HG03575 (cell line): ENCODE data around the gene SH3PXD2A.

ENCODE experiments used
- ATAC-seq: cut with Tn5 transposase; IDR thresholded peaks from one replicate; pipeline ENCODE4 v1.9.1; 2021; ENCODE audit not compliant: unreplicated experiment, insufficient number of reproducible peaks, low FRiP score; ENCODE audit errors: extremely low read depth

SH3PXD2A gene

DNA sequence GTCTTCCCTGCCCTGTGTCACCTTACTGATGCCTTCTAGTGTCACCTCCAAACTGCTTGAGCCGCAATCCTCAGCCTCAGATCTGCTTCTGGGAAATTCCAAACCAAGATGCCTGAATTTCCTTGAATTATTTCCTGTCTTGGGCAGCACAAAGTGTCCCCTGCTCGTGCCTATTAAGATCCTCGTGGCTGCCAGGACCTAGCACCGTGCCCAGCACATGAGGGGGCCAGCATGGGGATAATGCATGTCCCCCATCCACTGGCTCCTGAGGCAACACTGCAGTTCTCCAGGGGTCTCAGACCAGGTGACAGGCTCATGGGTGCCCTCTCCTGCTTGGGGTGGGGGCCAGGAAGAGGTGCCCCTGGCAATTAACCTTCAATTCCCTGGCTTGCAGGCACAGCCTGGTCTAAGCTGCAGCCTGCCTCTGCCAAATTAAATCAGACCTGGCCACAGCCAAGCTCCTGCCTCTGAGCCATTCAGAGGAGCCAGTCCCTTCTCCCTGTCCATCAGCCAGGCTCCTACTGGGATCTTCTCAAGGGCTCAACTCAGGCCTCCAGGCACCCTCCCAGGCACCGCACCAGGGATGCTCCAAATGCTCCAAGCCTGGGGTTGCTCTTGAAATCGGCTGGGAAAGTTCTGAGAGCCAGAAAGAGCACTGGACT is 146.6 kb downstream of the SH3PXD2A start:
- no peak for ATAC-seq

DNA sequence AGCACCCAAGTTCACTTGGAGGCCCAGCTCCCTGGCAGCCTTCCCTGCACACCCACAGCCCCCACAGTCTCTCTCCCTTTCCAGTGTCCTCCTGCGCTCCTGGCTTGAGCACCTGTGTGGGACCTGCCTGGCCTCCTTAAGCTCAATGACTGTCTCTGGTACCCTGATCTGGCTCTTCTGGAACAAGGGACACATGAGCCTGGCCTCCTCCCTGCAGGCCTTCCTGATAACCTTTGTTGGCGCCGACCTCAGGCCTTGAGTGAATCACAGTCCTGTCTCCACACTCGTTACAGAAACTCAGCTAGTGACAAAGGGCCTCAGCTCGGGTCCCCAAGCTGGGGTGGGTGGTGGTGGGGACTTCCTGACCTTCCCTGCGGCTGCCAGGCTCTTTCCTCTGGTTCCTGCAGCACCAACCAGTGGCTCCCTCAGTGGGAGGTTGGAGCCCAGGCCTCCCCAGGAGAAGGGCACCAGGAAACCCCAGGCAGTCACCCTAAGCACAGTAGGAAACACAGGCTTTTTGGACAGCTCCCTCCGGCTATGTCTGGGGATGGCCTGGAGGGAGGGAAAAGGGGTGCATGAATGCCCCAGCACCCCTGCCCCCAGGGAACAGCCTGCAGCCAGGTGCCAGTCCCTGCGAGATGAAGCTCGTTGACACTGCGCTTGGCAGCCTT is 147.3 kb downstream of the SH3PXD2A start:
- ATAC-seq, result no peak

DNA sequence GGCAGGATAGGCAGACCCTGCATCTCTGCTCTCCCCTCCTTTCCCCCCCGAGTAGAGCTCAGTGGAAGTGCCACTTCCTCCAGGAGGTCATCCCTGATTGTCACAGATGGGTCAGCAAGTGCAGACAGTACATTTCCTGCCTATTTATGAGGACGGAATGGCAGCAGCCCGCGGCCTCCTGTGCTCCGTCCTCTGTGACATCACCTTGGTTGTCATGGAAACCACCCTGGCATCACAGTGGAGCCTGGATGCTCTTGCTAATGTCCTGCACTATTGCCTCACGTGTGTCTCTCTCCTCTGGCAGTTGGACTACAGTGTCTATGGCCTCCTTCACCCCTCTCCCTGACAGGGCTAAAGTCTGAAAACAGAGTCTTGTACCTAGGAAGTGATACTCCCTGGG is 148.6 kb downstream of the SH3PXD2A start:
- ATAC-seq, result no peak

DNA sequence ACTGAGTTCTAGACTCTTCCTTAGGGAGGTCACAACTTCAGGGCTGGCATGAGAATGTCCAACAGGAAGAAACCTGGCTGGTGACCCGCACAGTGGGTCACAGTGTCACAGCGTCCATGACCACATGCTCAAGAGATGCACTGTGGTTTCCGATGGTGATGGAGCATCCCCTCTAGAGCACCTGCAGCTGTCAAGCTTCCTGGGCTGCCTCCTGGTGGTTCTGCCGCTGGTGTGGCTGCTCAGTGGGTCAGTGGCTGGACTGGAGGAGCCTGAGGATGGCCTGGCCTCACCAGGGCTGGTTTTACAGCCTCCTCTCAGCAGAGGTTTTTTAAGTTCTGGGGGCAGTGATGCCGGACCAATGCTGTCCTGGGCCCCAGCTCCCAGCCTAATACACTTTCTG is 149.3 kb downstream of the SH3PXD2A start:
- ATAC-seq, result no peak

DNA sequence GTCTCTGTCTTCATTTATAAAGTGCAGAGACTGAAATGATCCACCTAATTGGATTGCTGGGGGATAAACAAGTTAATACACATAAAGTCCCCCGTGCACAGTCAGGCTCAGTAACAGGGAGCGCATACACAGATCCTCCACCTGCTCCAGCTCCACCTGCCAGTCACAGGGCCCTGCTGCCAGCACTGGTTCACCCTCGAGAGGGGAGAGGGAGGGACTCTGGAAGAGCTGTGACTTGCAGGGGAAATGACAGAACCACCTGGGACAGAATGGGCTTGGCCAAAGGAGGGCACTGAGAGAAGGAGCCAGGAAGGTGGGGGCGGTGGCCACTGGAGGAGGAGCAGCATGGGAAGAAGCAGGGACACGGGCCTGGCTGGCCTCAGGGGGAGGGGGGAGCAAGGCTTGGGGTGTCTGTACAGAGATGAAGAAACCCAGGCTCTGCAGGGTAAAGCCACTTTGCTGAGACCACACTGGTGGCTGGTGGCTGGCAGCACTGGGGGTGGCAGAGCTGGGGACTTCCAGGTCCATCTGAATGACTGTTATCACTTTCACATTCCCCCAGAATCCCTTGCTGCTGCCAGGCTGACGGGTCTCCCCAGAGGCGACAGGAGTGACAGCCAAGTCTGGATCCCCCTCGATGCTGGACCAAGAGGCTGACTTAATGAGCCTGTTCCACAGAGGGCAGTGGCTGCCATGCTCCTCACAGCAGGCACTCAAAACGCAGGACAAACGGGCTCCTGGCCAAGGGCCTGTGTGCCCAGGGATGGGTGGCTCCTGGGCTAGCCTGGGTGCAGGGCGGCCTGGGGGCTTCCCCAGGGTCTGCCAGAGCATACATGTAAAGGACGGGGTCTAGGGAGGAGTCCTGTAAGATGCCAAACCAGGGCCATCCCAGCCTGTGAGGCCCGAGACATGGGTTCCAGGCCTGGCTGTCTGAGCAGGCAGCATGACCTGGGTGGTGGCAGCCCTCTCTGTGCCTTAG is 151.1 kb downstream of the SH3PXD2A start:
- no peak for ATAC-seq

DNA sequence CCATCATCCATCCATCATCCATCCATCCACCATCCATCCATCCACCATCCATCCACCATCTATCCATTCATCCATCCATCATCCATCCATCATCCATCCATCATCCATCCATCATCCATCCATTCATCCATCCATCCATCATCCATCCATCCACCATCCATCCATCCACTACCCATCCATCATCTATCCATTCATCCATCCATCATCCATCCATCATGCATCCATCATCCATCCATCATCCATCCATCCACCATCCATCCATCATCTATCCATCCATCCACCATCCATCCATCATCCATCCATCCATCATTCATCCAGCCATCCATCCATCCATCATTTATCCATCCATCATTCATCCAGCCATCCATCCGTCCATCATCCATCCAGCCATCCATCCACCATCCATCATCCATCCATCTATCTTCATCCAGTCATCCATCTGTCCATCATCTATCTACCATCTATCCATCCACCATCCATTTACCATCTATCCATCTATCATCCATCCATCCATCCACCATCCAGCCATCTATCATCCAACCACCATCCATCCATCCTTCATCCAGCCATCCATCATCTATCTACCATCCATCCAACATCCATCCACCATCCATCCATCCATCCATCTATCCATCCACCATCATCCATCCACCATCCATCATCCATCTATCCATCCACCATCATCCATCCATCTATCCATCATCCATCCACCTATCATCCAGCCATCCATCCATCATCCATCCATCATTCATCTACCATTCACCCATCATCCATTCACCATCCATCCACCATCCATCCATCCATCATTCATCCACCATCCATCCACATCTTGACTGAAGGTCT is 153.8 kb downstream of the SH3PXD2A start:
- ATAC-seq, result no peak

DNA sequence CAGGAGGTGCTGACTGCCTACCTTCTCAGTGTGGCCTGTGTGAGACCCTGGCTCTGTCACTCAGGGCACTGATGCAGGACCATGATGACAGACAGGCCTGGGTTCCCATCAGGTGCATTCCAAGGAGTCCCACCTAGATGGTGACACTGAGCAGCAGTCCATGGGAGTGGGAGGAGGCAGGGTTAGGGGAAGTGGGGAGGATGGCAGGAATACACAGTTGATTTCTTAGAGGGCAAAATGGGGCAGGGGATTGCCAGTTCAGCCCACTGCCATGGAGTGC is 155.0 kb downstream of the SH3PXD2A start:
- no peak for ATAC-seq

DNA sequence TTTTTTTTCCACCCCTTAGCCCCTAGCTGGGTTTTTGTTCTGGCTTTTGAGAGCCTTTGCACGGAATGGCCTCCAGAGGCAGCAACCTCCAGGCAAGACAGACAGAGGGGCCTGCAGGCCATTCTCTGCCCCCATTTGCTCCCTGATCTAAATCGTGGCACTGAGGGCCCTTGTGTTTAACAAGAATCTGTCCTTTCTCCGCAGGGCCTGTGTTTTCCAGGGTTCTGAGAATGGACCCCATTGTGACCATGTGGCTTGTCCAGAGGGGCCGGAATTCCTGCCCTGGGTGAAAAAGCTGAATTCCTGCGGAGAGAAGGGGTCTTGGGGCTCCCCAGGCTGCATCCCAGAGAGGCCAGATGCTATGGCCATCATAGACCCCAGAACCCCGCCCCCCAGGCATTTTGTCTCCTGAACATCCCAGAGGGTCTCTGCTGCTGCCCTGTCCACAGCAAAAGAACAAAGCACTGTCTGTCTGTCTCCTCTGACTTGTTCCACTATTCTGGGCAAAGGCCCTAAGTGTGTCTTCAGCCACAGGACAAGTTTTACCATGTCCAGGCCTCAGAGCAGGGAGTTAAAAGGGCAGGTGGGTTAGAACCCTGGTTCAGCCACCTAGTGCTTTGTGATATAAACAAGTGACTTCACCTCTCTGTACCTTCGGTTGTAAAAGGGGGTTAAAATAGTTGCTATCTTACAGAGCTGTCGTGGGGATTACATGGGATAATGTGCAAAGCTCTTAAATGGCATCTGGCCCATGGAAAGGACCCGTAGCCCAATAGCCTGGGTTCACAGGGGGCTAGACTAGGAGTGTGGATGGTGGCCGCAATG is 155.6 kb downstream of the SH3PXD2A start:
- ATAC-seq, result no peak

DNA sequence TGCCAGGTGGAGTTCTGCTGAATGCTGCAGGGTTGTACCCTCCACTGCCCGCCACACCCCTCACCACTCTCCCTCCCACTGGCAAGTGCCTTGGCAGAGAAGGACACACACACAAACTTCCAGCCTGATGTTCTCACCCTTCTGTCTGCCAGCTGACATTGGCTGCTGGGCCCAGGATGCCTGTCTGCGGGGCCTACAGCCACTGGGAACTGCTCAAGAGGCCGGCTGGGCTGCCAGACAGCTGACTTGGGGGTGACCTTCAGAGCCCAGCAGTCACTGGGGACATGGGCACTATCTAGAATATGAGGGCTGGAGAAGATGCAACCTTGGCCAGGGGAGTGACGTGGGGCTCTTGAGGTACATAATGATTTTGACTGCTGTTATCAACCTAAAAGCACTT is 157.1 kb downstream of the SH3PXD2A start:
- ATAC-seq, result no peak

DNA sequence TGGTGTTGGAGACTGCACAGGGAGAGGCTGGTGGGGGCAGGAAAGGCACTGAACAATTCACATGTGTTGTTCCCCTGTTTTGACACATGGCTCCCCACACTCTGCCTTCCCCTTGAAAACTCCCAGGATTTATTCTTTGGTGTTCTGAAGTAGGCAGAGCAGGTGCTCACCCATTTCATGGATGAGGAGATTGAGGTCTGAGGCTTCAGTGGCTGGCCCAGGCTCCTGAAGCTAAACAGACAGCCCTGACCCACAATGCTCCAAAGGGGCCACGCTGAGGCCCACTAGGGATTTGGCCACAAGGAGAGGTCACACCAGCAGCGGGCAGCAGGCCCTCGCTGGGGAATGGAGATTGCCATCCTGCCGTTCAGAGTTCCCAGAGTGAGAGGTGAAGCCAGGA is 157.6 kb downstream of the SH3PXD2A start:
- ATAC-seq, result no peak

DNA sequence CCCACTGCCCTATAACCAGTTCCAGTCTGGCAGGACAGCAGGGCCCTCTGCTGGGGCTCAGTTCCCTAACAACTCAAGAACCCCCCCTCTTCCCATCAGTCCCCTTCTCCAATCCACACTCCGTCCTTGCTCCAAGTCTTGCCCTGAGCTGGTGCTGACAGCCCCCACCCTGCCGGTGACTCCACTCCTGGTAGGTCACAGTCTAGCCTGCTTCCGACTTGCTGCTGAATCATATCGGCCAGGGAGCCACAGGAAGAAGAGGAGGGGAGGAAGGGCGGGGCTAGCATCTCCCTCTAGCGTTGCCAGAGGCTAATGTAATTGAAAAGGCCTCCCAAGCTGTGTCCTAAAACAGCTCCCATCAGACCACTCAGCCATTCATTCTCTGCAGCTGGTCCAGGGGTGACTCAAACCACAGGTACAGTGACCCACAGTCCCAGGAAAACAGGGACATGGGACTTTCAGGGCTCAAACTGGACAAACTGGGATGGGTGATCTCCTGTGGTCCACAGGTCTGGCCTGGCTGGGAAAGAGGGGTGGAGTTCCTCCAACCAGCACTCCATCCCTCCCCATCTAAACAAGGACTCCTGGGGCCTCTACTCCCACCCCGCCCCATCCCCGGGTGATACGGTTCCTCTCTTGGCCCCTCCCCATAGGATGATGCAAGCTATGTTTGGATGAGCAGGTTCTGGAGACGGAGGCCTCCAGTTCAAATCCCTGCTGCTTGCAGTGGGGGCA is 158.8 kb downstream of the SH3PXD2A start:
- no peak for ATAC-seq

DNA sequence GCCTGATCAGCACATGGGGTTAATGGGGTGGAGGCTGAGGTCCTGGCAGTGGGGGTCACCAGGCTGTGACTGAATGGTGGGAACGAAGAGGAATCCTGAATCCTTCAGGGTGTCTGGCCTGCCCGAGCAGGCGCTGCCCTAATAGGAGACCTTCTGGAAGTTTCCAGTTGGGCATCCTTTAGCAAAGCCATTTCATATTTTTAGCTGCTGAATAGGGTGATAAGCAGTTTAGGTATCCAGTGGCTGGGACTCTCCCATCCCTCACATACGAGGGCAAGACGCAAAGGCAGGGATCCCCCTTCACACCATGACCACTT is 159.3 kb downstream of the SH3PXD2A start:
- ATAC-seq, result no peak

DNA sequence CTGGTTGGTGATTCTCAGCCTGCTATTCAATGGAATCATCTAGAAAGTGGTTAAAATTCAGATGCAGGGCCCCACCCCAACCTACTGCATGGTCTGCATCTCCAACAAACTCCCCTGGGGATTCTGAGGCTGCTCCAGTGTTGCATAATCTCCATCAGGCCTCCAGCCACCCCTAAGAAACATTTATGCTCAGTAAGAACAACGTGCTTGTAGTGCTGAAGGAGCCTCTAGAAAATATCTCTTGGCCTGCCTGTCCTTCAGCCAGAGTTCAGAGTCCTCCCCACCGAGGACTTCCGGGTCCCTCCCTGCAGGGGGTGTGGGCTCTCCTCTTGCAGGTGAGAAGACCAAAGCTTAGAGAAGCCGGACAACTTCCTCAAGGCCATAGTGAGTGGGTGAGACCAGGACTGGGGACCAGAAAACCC is 159.8 kb downstream of the SH3PXD2A start:
- no peak for ATAC-seq

DNA sequence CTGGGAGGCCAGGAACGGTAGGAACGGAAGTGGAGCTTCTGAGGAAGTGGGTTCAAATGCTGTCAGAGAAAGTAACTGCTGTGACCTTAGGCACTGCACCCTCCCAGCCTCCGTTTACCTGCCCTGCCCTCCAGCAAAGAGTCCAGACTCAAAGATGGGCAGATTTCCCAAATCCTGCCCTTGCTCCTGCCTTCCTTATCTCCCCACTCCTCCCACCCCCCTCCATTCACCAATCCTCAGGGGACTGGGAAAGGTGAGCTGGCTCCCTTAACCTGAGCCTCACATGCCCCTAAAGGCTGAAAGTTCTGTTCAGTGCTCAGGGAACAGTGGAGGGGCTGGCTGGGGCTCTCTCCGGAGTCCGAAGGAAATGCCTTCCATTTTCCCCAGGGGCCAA is 161.6 kb downstream of the SH3PXD2A start:
- ATAC-seq, result no peak

DNA sequence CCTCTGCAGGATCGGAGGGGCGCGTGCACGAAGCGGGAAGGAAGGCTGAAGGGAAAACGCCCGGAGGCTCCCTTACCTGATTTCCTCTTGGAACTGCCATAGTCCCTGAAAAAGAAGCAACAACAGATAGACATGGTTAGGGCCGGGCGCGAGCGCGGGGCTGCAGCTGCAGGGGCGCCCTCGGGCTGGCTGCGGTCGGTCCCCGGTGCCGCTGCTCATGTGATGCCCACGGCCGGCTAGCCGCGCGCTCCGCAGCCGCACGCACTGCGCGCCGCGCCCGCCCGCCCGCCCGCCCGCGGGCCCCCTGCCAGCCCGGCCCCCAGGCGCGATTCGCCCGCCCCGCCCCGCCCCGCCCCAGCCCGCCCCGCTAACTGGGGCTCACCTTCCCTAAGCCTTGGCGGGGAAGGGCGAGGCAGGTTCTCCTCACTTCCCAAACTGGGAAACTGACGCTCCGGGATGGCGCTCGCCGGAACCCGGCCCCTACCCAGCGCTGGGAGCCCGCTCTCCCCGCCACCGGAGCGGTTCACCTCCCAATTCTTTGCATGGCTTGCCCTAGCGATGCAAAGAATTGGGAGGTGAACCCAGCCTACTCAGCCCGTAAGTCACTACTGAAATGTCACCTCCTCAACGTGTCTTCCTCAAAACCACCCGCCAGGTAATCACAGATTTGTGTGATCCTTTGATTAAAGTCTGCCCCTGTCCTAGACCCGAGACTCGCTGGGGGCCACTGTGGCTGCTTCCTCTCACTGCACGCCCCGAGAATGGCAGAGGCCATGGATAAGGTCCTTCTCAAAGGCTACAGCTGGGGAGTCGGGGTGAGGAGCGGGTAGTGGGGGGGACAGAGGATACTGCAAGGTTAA is 162.2 kb downstream of the SH3PXD2A start:
- no peak for ATAC-seq

DNA sequence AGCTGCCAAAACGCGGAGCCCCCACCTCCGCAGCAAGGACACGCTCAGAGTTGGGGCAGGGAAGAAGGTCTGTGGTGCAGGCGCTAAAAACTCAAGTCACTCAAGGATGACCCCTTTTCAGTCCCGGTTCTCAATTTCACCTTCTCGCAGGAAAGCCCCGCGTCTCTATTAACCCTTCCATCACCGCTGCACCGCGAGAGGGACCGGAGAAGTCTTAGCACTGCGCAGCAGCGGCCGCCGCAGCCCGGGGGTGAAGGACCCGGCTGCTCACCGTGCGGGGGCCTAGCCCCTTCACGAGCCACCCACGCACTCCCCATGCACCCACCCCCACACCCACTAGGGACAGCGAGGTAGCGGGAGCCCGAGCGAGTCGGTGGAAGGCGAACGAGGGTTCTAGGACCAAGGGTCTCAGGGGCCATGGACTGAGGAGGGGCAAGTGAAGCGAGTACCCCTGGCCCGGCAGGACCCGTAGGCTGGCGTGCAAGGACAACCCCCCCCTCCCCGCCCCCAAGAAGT is 162.9 kb downstream of the SH3PXD2A start:
- peak; percentile 38 for ATAC-seq
